Right hindlimb (tissue), 1 donor: Measurements from ENCODE around the gene CSNK1D.

Experiments used
- DNase-seq: peaks from one replicate; pipeline ENCODE4 v3.0.0-alpha.2; 2018

Gene CSNK1D

GRCh38 chr17:82273327-82274133 lies at the start of gene CSNK1D:
Gene CSNK1D, minus strand, starts transcription at chr17:82273700. Its CDS starts 319 bp downstream, at chr17:82273381.
- peak; percentile 94 for DNase-seq

GRCh38 chr17:82322526-82323453 lies 49.3 kb upstream of the CSNK1D start:
- no peak for DNase-seq

- DNase-seq = no peak
Observed at GRCh38 chr17:82321947-82322466, 48.5 kb upstream of the CSNK1D start.

DNA sequence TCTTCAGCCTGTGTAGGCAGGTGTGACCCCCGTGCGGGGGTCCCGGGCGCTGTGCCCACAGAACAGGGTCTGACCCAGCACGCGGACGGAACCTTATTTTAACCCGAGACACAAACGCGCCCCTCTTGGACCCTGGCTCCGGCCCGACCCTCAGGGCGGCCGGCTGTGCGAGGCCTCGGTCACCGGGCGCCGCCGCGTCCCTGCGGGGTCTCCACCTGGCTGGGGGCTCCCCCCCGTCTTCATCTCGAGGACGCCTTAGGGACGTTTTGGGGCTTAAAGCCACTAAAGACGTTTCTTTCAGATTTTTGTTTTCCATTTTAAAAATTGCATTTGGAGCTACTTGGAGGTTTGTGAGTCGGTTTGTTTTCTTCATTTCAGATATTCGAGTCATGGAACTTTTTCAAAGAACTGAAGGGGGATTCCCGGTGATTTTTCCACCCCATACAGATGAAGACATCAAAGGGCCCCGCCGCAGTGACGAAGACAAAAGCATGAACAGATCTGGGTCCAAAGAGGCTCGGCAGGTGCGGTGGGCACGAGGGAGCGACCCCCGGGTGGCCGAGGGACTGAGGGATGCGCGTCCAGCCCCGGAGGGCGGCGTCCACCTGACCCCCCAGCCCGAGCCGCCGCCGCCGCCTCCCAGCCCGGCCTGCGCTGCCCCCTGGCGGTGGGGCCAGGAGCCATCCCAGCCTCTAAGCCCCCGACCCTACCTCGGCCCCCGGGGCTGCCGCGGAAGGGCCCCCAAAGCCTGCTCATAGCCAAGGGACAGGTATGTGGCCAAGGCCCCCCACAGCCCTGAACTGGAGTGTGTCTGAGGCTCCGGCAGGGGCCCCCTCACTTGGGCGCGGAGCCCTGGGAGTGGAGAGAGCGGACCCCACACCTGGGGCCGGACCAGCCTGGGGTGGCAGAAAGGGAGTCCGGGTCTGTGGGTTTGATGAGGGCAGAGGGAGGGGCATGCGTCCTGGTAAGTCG lies 47.7 kb upstream of the CSNK1D start:
- no peak for DNase-seq

- no peak for DNase-seq
Observed at GRCh38 chr17:82320140-82320840, 46.8 kb upstream of the CSNK1D start.

DNA sequence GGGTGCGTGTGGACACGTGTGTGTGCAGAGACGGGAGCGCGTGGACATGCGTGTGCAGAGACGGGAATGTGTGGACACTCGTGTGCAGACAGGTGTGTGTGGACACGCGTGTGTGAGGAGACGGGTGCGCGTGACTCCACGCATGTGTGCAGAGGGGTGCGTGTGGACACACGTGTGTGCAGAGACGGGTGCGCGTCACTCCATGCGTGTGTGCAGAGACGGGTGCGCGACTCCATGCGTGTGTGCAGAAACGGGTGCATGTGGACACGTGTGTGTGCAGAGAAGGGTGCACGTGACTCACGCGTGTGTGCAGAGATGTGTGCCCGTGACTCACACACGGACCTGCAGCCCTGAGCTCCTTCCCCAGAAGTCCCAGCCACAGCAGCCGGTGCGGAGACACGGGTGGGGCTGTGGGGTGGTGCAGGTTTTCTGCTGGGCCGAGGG lies 46.1 kb upstream of the CSNK1D start:
- no peak for DNase-seq

DNA sequence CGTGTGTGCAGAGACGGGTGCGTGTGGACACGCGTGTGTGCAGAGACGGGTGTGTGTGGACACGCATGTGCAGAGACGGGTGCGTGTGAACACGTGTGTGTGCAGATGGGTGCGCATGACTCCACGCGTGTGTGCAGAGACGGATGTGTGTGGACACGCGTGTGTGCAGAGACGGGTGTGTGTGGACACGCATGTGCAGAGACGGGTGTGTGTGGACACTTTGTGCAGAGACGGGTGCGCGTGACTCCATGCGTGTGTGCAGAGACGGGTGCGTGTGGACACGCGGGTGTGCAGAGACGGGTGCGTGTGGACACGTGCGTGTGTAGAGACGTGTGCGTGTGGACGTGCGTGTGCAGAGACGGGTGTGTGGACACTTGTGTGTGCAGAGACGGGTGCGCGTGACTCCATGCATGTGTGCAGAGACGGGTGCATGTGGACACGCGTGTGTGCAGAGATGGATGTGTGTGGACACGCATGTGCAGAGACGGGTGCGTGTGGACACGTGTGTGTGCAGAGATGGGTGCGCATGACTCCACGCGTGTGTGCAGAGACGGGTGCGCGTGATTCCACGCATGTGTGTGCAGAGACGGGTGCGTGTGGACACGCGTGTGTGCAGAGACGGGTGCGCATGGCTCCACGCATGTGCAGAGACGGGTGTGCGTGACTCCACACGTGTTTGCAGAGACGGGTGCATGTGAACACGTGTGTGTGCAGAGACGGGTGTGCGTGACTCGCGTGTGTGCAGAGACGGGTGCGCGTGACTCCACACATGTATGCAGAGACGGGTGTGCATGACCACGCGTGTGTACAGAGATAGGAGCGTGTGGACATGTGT lies 45.5 kb upstream of the CSNK1D start:
- no peak for DNase-seq

DNA sequence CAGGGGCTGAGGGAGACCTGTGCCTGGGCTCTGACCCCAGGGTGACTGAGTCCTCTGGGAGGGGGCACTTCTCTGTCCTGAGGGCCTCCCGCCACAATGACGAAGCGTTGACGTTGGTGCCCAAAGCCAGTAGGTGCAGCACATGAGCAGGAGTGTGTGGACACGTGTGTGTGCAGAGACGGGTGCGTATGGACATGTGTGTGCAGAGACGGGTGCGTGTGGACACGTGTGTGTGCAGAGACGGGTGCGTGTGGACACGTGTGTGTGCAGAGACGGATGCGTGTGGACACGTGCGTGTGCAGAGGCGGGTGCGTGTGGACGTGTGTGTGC lies 44.6 kb upstream of the CSNK1D start:
- DNase-seq = no peak

GRCh38 chr17:82317394-82318168 lies 44.1 kb upstream of the CSNK1D start, which contains the start of gene CD7:
Gene CD7, minus strand, starts transcription at chr17:82317608. Its CDS starts 113 bp downstream, at chr17:82317495.
- DNase-seq = no peak

GRCh38 chr17:82316651-82317393 lies 43.3 kb upstream of the CSNK1D start:
- no peak for DNase-seq

GRCh38 chr17:82315703-82316358 lies 42.3 kb upstream of the CSNK1D start:
- no peak for DNase-seq

DNA sequence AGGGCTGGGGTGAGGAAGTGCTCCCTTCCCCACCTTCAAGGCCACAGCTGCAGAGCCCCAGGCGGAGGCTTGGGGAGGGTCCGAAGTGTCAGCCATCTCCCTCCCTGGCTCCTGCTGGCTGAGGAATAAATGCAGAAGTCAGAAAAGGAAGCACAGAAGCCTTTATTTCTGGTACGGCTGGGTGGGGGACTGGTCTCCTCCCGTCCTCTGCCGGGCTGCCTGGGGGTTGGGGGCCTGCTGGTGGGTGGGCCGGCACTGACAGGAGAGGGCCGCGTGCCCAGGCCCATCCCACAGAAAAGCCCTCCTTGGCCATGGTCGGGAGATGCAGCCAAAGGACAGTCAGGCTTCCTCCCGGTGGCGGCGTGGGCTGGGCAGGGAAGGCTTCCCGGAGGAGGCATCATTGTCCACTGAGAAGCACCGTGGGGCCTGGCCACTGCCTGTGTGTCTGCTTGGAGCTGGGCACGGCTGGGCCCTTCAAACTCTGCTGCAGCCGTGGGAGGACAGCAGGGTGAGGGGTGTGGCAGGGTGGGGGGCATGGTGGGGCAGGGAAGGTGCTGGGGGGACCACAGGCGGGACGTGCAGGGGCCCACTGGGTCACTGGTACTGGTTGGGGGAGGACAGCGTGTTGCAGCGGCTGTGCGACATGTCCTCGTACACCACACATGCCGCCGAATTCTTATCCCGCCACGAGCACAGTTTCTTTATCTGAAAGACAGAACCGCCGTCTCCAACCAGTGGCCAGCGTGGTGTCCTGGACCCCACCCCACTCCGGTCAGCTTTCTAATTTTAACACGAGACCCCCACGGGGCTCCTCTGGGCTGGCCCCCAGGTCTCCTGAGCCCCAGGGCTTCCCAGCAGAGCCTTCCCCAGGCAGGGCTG lies 41.5 kb upstream of the CSNK1D start:
- no peak for DNase-seq

- DNase-seq = no peak
Observed at GRCh38 chr17:82314012-82314726, 40.7 kb upstream of the CSNK1D start.

DNA sequence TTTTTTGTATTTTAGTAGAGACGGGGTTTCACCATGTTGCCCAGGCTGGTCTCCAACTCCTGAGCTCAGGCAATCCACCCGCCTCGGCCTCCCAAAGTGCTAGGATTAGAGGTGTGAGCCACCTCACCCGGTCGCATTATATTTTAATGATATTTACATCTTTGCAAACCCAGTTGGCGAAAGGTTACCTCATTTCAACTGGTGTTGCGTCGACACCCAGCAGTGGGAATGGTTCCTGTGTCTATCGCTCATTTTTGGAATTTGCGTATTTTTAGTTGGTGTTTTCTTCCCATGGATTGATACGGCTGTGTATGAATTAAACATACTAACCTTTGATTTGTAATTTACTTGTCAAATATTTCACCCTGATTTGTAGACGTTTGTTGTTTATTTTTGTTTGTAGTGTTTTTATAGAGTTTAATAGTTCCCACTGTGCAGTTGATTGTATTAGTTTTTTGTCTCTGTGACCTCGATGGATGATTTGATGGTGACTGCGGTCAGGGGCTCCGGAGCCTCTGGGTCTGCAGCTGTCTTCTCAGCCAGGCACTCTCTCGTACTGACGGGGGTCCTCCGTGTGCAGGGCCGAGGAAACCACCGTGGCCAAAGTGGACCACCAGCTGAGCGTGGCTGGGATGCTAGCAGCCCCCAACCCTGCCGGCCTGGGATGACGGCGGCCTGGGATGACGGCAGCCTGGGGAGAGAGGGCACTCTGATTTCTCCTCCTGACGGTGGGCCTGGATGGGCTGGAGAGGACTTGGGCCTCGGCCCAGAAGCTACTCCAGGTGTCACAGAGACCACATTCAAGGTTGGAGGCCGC lies 39.9 kb upstream of the CSNK1D start:
- no peak for DNase-seq

DNA sequence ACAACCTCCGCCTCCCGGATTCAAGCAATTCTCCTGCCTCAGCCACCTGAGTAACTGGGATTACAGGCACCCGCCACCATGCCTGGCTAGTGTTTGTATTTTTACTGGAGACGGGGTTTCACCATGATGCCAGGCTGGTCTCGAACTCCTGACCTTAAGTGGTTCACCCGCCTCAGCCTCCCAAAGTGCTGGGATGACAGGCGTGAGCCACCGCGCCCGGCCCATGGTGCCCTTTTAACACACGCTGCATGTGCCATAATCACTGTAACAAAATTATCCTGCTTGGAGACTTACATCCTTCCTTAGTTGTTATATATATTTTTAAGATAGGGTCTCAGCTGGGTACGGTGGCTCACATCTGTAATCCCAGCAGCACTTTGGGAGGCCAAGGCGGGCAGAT lies 38.5 kb upstream of the CSNK1D start:
- no peak for DNase-seq

DNA sequence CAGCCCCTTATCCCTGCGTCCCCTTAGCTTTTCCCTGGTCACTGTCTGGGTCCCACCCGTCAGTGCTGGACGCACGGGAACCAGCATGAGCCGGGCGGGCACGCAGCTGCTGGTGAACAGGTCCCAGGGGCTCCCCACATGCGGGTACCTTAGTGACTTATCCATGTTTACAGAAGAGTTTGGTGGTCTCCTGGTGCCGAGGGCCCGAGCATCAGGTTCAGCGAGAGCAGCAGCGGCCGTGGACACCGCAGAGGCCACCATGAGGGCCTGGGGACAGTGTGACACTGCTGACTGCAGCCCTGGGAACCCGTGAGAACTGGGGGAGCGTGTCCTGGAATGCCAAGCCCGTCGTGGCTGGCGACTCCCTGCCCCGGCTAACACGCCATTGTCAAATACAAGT lies 37.4 kb upstream of the CSNK1D start:
- no peak for DNase-seq
